Erythroblast (primary cell): Measurements from ENCODE around the gene AR.

Source experiments
- GATA1 ChIP-seq: IDR thresholded peaks from 2 replicates; pipeline ENCODE4 v1.6.1; 2011; ENCODE audit warnings: low read depth, mild to moderate bottlenecking, control low read depth, low read length, moderate library complexity
- POLR2A ChIP-seq: IDR thresholded peaks from 2 replicates; pipeline ENCODE4 v1.6.1; 2011; ENCODE audit warnings: mild to moderate bottlenecking, low read length

DNA sequence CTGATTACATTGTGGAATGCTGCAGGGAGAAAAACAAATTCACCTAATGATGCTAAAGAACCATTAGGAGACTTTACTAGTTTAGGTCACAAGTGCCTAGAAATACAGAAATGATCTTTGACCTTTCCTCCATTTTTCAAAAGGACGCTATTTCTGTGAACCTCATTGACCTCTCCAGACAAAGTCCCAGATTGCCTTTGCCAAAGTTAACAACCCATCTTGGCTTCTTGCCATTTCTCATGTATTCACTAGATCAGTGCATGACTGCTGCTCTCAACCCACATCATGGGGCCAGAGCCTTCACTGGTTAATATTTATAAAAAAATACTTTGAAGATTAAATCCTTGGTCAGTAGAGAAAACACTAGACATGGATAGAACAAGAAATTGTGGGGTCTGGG, 19.9 kb upstream of the AR start:
- TF ChIP-seq POLR2A (no peak), GATA1 (no peak)
